GM19025 (cell line): Measurements from ENCODE around the gene SETX.

Source experiments
- ATAC-seq: cut with Tn5 transposase; IDR thresholded peaks from one replicate; pipeline ENCODE4 v1.9.1; 2021; ENCODE audit warnings: mild to moderate bottlenecking, low read depth, moderate library complexity; ENCODE audit not compliant: unreplicated experiment

The SETX gene

DNA sequence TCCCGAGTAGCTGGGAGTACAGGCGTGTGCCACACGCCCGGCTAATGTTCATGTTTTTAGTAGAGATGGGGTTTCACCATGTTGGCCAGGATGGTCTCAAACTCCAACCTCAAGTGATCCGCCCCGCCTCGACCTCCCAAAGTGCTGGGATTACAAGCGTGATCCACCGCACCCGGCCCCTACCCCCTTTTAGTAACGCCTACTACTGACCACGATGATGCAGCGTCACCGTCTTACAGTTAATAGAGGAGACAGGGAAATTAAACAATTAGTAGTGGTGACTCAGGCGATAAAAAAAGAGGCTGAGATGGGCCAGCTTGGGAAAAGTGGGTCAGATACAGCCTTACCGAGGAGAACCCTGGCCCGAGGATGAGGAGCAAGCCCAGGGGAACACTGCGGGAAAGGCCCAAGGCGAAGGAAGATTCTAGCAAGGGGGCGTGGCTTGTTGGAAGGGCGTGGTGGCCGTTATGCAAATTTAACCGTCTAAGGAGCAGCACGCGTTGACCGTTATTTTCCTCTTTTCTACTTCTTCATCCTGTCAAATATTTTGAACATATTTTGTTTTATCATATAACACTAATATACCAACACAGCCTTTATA lies 1.6 kb upstream of the SETX start:
- no peak for ATAC-seq

DNA sequence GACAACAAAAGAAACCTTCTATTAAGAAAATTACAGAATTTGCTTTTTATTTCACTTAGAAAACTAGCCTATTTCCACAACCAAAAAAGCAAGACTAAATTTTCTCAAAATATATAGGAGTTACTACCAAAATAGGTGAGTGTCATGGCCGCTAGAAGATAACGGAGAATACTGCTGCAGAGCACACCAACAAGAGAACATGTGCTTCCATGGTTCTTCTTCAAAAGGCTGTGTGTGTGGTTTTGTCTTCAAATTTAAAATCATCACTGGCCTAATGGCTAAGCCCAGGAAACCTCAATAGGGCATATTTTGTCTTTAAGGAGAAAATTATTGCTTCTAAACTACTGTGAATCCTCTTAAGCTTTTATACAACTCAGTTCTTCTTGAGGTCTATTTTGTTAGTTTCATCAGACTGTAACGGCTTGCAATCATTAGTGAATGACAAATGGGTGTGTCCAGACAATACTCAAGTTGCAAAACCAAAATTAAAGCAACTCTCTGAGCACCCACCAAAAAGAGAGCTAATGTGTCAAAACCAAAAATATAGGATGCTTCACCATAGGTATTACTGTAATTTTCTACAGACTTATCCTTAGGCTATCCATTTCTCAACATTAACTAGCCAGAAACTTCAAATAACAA lies 3.3 kb downstream of the SETX start:
- ATAC-seq, result no peak

DNA sequence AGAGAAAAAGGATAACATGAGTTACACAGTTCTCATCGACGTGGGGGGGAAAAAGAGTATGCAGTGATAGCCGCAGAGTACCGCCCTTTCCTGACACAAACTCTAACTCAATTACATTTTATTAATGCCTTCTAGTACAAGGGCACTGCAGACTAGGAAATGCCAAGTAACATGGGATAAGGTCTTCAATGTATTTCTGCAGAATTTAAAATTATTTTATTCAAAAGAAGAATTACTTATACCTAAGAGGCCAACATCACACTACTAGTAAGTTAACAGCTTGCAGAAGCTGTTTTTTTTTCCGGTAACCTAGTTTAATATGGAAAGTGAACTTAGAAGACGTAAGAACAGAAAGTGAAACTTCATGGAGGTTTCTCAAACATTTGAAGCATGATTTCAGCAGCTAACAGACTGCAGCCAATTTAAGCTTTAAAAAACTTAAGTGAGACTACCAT lies 3.9 kb downstream of the SETX start:
- no peak for ATAC-seq

DNA sequence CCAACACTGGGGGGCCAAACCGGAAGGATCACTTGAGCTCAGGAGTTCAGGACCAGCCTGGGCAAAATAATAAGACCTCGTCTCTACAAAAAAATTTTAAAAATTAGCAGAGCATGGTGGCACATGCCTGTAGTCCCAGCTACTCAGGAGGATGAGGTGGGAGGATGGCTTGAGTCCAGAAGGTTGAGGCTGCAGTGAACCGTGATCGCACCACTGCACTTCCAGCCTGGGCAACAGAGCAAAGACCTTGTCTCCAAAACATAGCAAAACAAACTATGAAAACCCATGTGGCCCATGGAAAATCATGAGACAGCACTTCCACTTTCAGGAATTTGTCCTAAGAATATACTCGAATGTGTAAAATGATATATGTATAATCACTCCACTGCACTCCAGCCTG lies 6.1 kb downstream of the SETX start:
- no peak for ATAC-seq

DNA sequence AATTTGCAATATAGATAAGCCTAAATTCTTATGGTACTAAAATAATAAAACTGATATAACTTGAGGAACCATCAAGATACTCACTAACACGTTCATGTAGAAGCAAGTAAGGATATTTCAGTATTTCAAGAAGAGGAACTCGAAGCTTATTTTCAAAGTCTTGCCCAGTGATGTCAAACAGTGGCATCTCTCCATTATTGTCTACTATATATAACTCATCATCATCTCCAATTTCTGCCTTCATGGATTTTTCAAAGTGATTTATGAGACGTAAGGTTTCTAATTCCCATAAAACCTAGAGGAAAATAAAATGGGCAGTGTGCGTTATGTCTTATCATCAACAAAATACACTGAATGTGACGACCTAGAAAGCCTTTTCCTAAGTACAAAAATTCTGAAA lies 8.6 kb downstream of the SETX start:
- ATAC-seq, result no peak

DNA sequence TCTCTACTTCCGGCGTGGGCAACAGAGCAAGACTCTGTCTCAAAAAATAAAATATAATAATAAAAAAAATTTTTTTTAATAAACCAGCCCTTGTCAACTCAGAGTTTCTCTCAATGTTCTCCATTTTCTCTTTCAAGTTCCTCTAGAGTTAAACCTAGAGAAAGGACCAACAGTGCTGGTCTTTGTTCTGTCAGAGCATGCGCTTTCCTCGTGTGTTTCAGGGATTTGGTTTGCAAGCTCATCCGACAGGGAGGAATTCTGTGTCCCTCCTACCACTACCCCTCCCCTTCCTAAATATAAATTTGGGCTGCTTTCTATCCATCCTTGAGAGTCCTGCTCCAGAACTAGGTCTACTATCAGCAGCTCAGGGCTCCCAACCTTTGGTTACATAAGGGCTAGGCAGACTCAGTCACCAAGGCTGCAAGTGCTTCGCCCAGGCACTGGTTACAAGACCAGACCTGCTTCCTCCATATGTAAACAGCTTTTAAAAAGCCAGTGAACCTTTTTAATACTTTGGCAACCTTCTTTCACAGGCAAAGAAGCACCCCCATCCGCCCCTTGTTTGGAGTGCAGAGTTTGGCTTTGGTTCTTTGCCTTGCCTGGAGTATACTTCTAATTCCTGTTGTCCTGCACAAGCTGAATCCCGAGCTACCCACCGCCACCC lies 13.5 kb downstream of the SETX start:
- no peak for ATAC-seq

DNA sequence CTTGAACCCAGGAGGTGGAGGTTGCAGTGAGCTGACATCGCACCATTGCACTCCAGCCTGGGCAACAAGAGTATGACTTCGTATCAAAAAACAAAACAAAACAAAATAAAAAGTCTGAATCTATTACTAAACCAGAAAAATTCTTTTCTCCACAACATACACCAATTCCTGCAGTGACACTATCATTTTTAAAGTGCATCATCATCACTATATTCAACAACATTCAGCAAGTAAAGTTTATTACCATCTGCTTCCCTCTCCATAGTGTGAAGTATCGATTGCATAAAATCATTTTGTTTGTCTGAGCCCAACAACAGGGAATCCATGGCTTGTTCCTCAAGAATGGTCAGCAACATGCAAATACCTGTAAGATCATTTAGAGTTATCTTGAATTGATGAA lies 20.4 kb downstream of the SETX start:
- ATAC-seq, result no peak

DNA sequence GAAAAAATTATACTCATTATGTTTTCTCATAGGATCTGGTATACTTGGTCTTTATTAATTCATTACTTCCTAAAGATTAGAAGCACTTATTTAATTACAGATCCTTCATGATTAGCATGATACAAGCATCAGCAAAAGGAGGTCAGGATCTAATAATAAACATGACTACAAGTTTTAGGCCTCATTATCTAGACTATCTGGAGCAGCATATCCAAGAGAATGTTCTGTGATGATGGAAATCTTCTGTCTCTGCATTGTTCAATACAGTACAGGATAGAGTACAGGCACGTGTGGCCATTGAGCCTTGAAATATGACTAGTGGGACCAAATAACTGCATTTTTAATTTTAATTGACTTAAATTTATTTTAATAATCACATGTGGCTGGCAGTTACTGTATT lies 21.2 kb downstream of the SETX start:
- no peak for ATAC-seq

DNA sequence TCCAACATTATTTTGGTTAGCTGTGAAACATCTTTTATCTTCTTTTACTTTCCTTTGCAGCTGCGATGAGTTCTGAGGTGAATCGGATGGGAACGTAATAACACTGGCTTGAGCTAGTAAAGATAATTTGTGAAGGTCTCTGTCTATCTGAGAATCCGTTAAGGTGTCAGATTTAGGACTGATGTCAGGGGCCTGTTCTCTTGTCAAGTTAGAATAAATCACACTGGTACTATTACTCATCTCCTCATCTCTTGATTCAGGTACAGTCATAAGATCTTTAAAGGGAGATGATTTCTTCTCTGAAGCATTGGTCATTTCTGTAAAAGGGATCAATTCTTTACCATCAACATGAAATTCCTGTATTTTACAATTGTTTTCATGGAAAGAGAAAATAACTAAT lies 26.2 kb downstream of the SETX start:
- ATAC-seq, result no peak

DNA sequence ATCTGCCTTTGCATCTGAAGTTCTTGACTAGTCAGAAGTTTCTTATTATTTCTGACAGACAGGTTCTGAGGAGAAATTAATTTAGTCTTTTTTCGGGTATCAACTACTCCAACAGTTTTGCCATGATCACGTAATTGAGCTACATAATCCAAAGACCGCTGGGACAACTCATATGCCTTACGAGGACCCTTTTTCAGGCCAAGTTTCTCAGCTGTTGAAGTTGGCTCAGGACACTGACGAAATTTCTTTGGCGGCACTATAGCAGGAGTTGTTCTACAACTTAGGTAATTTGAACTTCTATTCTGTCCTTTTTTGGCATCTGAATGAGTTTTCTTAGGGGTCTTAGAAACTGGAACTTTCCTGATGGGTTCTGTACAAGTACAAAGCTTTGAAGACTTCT lies 27.2 kb downstream of the SETX start:
- ATAC-seq, result no peak

DNA sequence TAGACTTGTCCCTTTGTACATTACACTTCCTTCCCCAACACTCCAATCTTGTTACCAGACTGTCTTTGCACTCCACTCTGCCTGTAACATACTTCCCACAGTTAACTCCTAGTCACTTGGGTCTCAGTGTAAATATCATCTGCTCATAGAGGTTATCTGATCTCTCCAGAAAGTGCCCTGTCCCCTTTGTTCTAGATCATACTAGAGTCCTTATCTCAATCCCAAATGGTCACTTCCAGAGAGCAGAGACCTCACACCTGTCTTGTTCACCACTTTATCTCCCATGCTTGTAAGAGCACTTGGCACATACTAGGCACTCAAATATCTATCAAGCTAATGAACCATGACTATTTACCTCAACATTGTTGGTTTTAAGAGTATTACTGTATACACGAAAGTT lies 30.4 kb downstream of the SETX start:
- no peak for ATAC-seq

DNA sequence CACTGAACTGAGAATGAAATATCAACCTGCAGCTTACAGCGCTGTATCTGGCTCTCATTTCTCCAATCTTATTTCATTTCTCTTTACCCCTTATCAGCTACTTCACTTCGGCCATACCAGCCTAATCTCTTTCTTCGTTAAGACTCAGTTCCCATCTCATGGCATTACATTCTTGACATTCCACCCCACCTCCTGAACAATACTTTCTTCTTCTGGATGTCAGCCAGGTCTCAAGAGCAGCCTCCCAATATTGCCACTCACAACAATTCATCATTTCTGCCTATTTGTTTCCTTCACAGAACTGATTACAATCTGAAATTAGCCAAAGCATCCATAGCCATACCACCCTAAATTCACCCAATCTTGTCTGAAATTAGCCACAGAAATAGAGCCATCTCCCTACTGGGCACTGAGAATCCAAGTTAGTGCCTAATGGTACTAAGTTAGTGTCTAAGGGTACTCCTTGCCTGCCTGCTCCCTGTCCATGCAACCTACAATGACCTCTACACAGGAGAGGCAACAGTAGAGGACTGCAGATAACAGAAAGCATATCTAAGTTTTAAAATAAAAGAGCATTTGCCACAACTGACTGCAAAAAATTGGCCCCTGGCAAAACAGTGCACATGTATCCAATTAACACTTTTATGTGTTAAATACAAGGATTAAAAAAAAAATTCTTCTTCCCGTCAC lies 35.2 kb downstream of the SETX start:
- no peak for ATAC-seq

DNA sequence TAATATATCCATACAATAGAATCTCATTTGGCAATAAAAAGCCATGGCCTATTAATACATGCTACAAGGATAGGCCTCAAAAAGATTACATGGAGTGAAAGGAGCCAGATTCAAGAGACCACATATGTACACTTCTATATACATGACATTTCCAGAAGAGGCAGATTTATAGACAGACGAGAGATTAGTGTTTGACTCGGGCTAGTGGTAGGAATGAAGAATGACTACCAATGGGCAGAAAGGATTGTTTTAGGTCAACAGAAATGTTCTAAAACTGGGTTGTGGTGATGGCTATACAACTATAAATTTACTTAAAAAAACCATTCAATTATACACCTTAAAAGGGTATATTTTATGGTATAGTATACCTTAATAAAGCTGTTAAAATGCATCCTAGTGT lies 41.9 kb downstream of the SETX start:
- ATAC-seq, result no peak

DNA sequence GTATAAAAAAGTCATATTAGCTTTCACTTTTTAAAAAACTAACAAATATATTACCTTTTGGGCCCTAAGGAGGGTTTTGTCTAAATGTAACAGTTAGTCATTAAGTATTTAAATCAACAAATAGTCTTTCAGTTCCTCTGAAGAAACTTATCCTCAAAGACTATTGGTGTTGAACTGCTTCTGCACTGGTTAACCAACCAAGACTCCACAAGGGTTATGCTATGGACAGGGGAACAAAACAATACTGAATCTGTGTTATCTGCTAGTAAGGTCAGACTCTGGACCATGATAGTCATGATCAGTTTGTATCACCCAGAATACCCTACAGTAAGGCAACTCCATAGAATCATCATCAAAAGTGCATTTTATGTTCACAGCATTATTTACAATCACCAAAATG lies 42.4 kb downstream of the SETX start:
- ATAC-seq, result no peak

DNA sequence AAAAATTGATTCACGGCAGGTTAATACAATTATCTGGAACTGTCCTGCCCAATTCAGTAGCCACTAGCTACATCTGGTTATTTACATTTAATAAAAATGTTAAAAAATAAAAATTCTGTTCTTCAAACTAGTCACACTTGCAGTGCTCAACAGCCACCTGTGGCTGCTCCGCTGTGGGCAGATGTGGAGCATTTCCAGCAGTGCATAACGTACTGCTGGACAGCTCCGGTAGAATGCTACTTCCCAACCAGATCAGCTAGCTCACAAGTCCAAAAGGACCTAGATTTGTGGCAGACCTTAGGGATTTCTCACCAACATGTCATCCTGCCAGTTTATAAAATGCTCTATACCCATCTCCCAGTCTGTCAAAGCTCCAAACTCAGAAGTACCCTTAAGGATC lies 42.8 kb downstream of the SETX start:
- ATAC-seq, result no peak

DNA sequence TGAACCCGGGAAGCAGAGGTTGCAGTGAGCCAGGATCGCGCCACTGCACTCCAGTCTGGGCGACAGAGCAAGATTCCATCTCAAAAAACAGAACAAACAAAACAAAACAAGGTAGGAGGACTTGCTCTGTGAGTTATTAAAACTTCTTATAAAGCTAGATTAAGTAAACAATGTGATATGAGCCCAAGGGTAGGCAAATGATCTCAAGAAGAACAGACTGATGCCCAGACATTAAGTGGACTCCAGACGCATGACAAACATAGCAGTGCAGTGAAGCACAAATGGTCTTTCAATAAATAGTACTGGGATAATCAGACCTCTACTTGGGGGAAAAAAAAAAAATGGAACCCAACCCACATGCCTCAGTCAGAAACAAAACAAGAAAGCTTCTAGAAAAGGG lies 45.7 kb downstream of the SETX start:
- ATAC-seq, result no peak

DNA sequence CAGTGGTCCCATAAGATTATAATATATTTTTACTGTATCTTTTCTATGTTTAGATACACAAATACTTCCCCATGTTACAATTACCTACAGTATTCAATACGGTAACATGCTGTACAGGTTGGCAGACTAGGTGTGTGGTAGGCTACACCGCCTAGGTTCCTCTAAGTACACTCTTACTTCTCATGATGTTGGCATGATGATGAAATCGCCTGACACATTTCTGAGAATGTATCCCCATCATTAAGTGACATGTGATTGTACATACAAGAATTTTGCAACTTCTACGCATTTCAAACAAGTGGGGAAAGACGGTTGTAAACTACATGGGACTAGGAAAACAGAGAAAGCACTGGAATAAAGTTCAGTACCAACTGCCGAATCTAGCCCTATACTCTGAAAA lies 53.3 kb downstream of the SETX start:
- ATAC-seq, result no peak

DNA sequence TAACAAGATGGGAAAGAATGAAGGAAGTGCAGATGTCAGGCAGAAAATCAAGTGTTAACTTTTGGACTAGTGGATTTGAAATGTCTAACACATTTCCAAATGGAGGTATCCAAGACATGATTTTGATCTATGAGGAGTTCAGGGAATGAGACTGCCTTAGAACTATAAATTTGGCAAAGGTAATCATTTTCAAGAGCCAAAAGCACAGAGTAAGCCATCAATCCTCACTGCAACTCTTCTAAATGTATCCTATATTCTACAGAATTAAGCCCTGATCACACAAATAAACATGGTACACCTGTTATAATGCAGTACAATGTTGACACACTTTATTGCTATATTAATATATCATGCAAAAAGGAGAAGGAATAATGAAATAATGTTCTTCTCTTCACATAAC lies 55.6 kb downstream of the SETX start:
- no peak for ATAC-seq

DNA sequence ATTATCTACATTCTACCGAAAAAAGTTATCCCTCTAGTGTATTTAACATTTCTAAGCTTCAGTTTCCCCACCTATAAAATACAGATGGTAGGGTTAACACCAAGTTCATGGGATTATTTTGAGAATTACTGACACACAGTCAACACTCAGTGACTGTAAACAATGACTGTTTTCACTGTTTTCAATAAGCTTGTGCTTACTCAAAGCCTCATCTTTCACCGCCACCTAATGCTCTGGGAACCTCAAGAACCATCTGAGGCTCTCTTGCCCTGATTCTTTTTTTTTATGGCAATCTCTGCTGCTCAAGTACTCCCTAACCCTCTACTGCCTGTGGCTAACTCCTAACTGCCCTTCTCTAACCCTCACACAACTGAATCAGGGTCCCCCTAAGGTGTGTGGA lies 59.6 kb downstream of the SETX start:
- no peak for ATAC-seq

DNA sequence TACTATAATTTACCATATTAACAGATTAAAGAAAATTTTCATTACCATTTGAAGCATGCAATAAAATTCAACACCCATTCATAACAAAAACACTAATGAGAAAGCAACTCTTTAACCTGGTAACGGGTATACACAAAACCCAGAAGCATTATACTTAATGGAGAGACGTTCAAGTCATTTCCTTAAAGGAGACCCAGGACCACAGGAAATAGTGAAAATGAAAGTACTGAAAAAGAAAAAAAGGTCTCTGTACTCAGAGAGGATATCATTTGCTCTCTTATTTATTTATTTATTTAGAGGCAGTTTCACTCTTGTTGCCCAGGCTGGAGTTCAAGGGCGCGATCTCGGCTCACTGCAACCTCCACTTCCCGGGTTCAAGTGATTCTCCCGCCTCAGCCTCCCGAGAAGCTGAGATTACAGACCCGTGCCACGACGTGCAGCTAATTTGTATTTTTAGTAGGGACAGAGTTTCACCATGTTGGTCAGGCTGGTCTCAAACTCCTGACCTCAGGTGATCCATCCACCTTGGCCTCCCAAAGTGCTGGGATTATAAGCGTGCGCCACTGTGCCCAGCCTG lies 61.6 kb downstream of the SETX start:
- ATAC-seq, result no peak

DNA sequence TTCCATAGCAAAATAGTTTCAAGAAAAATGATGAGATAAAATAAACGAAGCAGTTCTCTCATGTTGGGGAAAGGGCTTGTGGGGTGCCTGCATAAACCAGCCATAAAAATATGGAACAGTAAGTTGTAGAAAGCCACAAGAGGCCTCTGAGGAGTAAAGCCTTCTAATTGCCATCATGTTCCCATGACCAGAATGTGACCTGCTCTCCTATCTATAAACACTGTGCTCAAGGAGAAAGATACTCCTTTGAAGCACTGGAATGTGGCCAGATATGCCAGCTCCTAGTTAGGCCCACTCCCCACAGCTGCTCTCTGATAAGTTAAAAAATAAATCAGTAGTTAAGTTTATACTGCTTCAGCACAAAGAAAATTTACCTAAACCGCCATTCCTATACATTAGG lies 65.8 kb downstream of the SETX start:
- ATAC-seq, result no peak
